Breast epithelium (tissue), 3 donors: ENCODE results near the gene VSIG4.
"Not testable (repeated sequence)": the region's sequence is repeated elsewhere in the genome, so short reads cannot be mapped to it uniquely, and the experiment has no call there.

Experiments used
- POLR2A ChIP-seq: fragments of 450-650 bp; IDR thresholded peaks from one replicate; pipeline ENCODE4 v1.6.1; 2016; ENCODE audit warnings: antibody characterized with exemption, mild to moderate bottlenecking, moderate library complexity
- POLR2AphosphoS5 ChIP-seq, 3 donors: sonication (generic); formaldehyde crosslinking; IDR thresholded peaks; one replicate each; pipeline ENCODE4 v1.6.1; 2017; ENCODE audit warnings: antibody characterized with exemption in 3 of 3
- TF ChIP-seq, protein P1 (sequence below), 3 donors: fragments of 450-650 bp; IDR thresholded peaks; one replicate each; pipeline ENCODE4 v1.5.1; 2016 to 2017; ENCODE audit warnings: antibody characterized with exemption in 3 of 3, mild to moderate bottlenecking in 3 of 3, moderate library complexity in 3 of 3

DNA sequence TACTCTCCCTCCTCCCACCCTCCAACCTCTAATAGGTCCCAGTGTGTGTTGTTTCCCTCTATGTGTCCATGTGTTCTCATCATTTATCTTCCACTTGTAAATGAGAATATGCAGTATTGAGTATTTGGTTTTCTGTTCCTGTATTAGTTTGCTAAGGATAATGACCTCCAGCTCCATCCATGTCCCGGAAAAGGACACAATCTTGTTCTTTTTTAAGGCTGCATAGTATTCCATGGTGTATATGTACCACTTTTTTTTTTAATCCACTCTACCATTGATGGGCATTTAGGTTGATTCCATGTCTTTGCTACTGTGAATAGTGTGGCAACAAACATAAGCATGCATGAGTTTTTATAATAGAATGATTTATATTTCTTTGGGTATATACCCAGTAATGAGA is 62.7 kb downstream of the VSIG4 start:
- TF ChIP-seq POLR2A; POLR2AphosphoS5 (IDR thresholded peaks at IDR 0.05): not testable (repeated sequence)
- TF ChIP-seq, protein P1, sequence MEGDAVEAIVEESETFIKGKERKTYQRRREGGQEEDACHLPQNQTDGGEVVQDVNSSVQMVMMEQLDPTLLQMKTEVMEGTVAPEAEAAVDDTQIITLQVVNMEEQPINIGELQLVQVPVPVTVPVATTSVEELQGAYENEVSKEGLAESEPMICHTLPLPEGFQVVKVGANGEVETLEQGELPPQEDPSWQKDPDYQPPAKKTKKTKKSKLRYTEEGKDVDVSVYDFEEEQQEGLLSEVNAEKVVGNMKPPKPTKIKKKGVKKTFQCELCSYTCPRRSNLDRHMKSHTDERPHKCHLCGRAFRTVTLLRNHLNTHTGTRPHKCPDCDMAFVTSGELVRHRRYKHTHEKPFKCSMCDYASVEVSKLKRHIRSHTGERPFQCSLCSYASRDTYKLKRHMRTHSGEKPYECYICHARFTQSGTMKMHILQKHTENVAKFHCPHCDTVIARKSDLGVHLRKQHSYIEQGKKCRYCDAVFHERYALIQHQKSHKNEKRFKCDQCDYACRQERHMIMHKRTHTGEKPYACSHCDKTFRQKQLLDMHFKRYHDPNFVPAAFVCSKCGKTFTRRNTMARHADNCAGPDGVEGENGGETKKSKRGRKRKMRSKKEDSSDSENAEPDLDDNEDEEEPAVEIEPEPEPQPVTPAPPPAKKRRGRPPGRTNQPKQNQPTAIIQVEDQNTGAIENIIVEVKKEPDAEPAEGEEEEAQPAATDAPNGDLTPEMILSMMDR (IDR thresholded peaks at IDR 0.05) = not testable (repeated sequence)
